GM12873 (cell line): ENCODE data around the gene SCAMP4.

ENCODE experiments used
- CTCF ChIP-seq: IDR thresholded peaks from 2 replicates; pipeline ENCODE4 v1.5.1; 2012; ENCODE audit warnings: low read depth, mild to moderate bottlenecking, moderate library complexity, low read length, control low read depth; ENCODE audit not compliant: insufficient read depth; ENCODE audit errors: missing control alignments

SCAMP4 gene

DNA sequence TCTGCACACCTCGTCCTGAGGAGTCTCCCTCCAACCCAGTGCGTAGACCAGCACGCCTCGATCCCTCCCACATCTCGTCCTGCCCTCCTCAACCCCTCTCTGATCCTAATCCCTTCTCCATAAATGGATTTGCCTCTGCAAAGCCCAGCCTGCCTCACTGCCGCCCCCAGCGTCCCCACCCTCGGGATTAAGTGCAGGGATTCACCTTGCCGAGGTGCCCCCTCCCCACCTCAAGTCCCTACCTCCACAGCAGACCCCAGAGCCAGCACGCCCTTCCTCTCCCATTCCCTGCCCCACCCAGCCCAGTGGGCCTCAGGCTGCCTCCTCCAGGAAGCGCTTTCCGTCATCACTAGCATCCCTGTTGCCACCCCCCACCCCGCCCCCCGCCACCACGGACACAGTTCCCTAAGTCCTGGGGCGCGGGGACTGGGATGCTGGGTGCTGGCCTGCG, 45.8 kb upstream of the SCAMP4 start:
- no peak for TF ChIP-seq CTCF

GRCh38 chr19:1860042-1860775, 45.0 kb upstream of the SCAMP4 start:
- no peak for TF ChIP-seq CTCF

GRCh38 chr19:1860821-1861598, 44.2 kb upstream of the SCAMP4 start:
- TF ChIP-seq CTCF, result no peak

DNA sequence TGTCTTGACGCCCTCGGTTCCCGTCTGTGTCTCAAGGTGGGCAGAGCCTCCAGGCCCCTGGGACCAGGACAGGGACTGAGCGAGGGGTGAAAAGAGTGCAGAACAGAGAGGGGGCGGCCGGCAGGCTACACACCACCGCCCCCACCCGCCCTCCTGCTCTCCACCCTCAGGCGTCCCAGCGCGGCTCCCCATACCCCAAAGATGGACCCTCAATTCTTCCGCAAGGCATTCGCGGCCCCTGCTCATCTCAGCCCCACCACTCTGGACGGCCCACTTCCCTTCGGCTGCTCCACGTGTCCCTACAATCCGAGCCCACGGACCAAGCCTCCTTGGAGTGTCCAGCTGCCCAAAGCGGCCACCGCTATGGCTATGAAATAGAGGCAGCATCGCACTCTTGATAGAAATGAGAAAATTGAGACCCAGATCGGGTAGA, 43.6 kb upstream of the SCAMP4 start:
- TF ChIP-seq CTCF, result no peak

- no peak for TF ChIP-seq CTCF
These were observed 43.2 kb upstream of the SCAMP4 start for GRCh38 chr19:1862068-1862423.

DNA sequence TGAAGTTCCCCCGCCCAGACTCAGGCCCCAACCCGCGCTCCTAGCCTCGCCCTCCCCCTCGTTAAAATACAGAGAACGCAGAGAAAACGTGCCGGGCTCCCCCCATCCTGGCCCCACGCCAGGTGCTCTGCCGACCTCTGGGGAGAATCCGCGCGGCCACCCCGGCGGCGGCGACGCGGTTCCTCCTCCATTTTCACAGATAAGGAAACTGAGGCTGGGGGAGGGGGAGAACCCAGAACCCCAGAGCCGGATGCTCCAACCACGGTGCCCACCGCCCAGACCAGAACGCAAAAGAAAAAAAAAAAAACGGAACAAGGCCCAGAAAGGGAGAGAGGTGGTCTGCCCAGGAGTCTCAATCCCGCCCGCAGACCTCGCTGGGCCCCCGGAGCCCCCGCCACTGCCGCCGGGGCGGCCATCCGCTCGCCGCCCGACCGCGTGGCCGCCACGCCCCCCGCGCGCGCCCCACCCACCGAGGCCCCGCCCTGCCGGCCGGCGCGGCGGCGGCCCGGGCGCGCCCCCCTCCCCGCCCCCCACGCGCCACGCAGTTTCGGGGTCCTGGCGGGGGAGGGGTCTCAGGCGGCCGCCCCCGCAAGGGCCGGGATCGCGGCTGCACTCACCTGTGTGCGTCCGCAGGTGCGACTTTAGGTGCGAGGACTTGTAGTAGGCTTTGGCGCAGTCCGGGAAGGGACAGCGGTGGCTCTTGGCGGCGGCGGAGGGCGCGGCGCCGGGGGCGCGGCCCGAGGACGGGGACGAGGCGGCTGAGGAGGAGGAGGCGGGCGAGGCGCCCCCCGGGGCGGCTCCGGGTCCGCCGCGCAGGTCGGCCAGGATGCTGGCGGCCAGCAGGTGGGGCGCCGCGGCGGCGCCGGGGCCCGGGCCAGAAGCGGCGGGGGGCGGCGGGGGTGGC, 42.5 kb upstream of the SCAMP4 start:
- TF ChIP-seq CTCF, result no peak

- no peak for TF ChIP-seq CTCF
These were observed 41.9 kb upstream of the SCAMP4 start, which contains the start of gene KLF16 for GRCh38 chr19:1863328-1863637. Gene KLF16, minus strand, starts transcription at chr19:1863579. Its CDS starts 82 bp downstream, at chr19:1863497.
